ENCODE data around the gene LHFPL2.

Gene LHFPL2

GRCh38 chr5:78595458-78595921 lies 53.1 kb downstream of the LHFPL2 start:
- DNase-seq (ENCODE audit: low spot score) = no peak

GRCh38 chr5:78594610-78595457 lies 53.7 kb downstream of the LHFPL2 start:
- no peak for DNase-seq (ENCODE audit: low spot score)

- DNase-seq (ENCODE audit: low spot score) = no peak
Measured at GRCh38 chr5:78594021-78594420, 54.6 kb downstream of the LHFPL2 start.

- no peak for DNase-seq (ENCODE audit: low spot score)
Measured at GRCh38 chr5:78593465-78593864, 55.1 kb downstream of the LHFPL2 start.

- DNase-seq (ENCODE audit: low spot score) = no peak
Measured at GRCh38 chr5:78592735-78593386, 55.7 kb downstream of the LHFPL2 start.

- DNase-seq (ENCODE audit: low spot score) = no peak
Measured at GRCh38 chr5:78591972-78592700, 56.4 kb downstream of the LHFPL2 start.

- DNase-seq (ENCODE audit: low spot score) = no peak
Measured at GRCh38 chr5:78591138-78591612, 57.4 kb downstream of the LHFPL2 start.

- DNase-seq (ENCODE audit: low spot score) = no peak
Measured at GRCh38 chr5:78589923-78590322, 58.6 kb downstream of the LHFPL2 start.

- DNase-seq (ENCODE audit: low spot score) = no peak
Measured at GRCh38 chr5:78588507-78588906, 60.1 kb downstream of the LHFPL2 start.

- DNase-seq (ENCODE audit: low spot score) = peak; percentile 57
Measured at GRCh38 chr5:78587775-78588291, 60.7 kb downstream of the LHFPL2 start.

- DNase-seq (ENCODE audit: low spot score) = no peak
Measured at GRCh38 chr5:78587081-78587774, 61.3 kb downstream of the LHFPL2 start.

- DNase-seq (ENCODE audit: low spot score) = no peak
Measured at GRCh38 chr5:78586251-78586650, 62.3 kb downstream of the LHFPL2 start.

- no peak for DNase-seq (ENCODE audit: low spot score)
Measured at GRCh38 chr5:78578015-78578414, 70.6 kb downstream of the LHFPL2 start.

- DNase-seq (ENCODE audit: low spot score) = no peak
Measured at GRCh38 chr5:78577071-78577807, 71.3 kb downstream of the LHFPL2 start.

- DNase-seq (ENCODE audit: low spot score) = no peak
Measured at GRCh38 chr5:78576376-78576775, 72.2 kb downstream of the LHFPL2 start.

- DNase-seq (ENCODE audit: low spot score) = peak; percentile 63
Measured at GRCh38 chr5:78574731-78575161, 73.8 kb downstream of the LHFPL2 start.

- DNase-seq (ENCODE audit: low spot score) = no peak
Measured at GRCh38 chr5:78574131-78574673, 74.4 kb downstream of the LHFPL2 start.

- no peak for DNase-seq (ENCODE audit: low spot score)
Measured at GRCh38 chr5:78573318-78573717, 75.3 kb downstream of the LHFPL2 start.

GRCh38 chr5:78570646-78571045 lies 77.9 kb downstream of the LHFPL2 start:
- no peak for DNase-seq (ENCODE audit: low spot score)

GRCh38 chr5:78569441-78569840 lies 79.1 kb downstream of the LHFPL2 start:
- no peak for DNase-seq (ENCODE audit: low spot score)

GRCh38 chr5:78568676-78569075 lies 79.9 kb downstream of the LHFPL2 start:
- no peak for DNase-seq (ENCODE audit: low spot score)
